ENCODE data around the gene PRRC2B.

The PRRC2B gene

GRCh38 chr9:131495785-131496184 lies 101.9 kb downstream of the PRRC2B start:
- peaks cover 25% of the 10 kb centered on the region for H3K4me1 ChIP-seq (ENCODE audit: low read length)
- H3K79me2 ChIP-seq (ENCODE audit: low read length): peaks cover 76% of the 10 kb centered on the region
- no peak overlapping the region for H3K4me3 ChIP-seq (ENCODE audit: low read length)
- H3K9ac ChIP-seq (ENCODE audit: low read length): no peak overlapping the region
- H3K4me2 ChIP-seq (ENCODE audit: low read depth, low read length): no peak overlapping the region
- peaks cover 30% of the 10 kb centered on the region for H3F3A ChIP-seq (ENCODE audit: insufficient read depth, low read length)
- H3K27ac ChIP-seq (ENCODE audit: low read length): no peak overlapping the region
- no peak for DNase-seq
- H3K27me3 ChIP-seq (replicated peaks; ENCODE audit: insufficient read depth, low read length): no peaks in the 10 kb centered on the region
- no peaks in the 10 kb centered on the region for H3K9me2 ChIP-seq (replicated peaks; ENCODE audit: insufficient read depth, low read length)
- H3K36me3 ChIP-seq (replicated peaks; ENCODE audit: insufficient read depth, low read length): peaks cover 14% of the 10 kb centered on the region
- TF ChIP-seq EZH2 (optimal IDR thresholded peaks at IDR 0.05; ENCODE audit: low read depth, low read length) (no peak), EZH2phosphoT487 (IDR thresholded peaks at IDR 0.05; ENCODE audit: low read length) (no peak), CTCF (IDR thresholded peaks at IDR 0.05; ENCODE audit: low read length) (no peak)
- no peaks in the 10 kb centered on the region for H4K20me1 ChIP-seq (ENCODE audit: insufficient read depth, low read length)
- no peak overlapping the region for H2AFZ ChIP-seq (ENCODE audit: low read length)
- no peaks in the 10 kb centered on the region for H3K9me3 ChIP-seq (replicated peaks; ENCODE audit: insufficient read depth, low read length)

- Histone ChIP-seq H3K27ac (ENCODE audit: low read length) (no peak overlapping the region), H3K36me3 (replicated peaks; ENCODE audit: insufficient read depth, low read length) (peaks cover 6% of the 10 kb centered on the region; the same call in 1 of the 2 replicates), H3K9me2 (replicated peaks; ENCODE audit: insufficient read depth, low read length) (no peaks in the 10 kb centered on the region), H2AFZ (ENCODE audit: low read length) (no peak overlapping the region), H3F3A (ENCODE audit: insufficient read depth, low read length) (peaks cover 41% of the 10 kb centered on the region), H4K20me1 (ENCODE audit: insufficient read depth, low read length) (no peaks in the 10 kb centered on the region), H3K4me1 (ENCODE audit: low read length) (peaks cover 36% of the 10 kb centered on the region), H3K79me2 (ENCODE audit: low read length) (peaks cover 66% of the 10 kb centered on the region), H3K27me3 (replicated peaks; ENCODE audit: insufficient read depth, low read length) (no peaks in the 10 kb centered on the region), H3K4me2 (ENCODE audit: low read depth, low read length) (no peak overlapping the region), H3K9ac (ENCODE audit: low read length) (no peak overlapping the region), H3K4me3 (ENCODE audit: low read length) (no peak overlapping the region), H3K9me3 (replicated peaks; ENCODE audit: insufficient read depth, low read length) (no peaks in the 10 kb centered on the region)
- TF ChIP-seq CTCF (IDR thresholded peaks at IDR 0.05; ENCODE audit: low read length) (no peak), EZH2phosphoT487 (IDR thresholded peaks at IDR 0.05; ENCODE audit: low read length) (no peak), EZH2 (optimal IDR thresholded peaks at IDR 0.05; ENCODE audit: low read depth, low read length) (no peak)
- no peak for DNase-seq
These were observed 103.0 kb downstream of the PRRC2B start for GRCh38 chr9:131496844-131497405.

GRCh38 chr9:131499254-131499767 lies 105.4 kb downstream of the PRRC2B start:
- peaks cover 49% of the 10 kb centered on the region for H3F3A ChIP-seq (ENCODE audit: insufficient read depth, low read length)
- peak overlapping the region; percentile 61 for H3K9ac ChIP-seq (ENCODE audit: low read length)
- H2AFZ ChIP-seq (ENCODE audit: low read length): no peak overlapping the region
- TF ChIP-seq EZH2phosphoT487 (IDR thresholded peaks at IDR 0.05; ENCODE audit: low read length): no peak
- TF ChIP-seq EZH2 (optimal IDR thresholded peaks at IDR 0.05; ENCODE audit: low read depth, low read length): no peak
- no peak for TF ChIP-seq CTCF (IDR thresholded peaks at IDR 0.05; ENCODE audit: low read length)
- no peaks in the 10 kb centered on the region for H4K20me1 ChIP-seq (ENCODE audit: insufficient read depth, low read length)
- no peaks in the 10 kb centered on the region for H3K27me3 ChIP-seq (replicated peaks; ENCODE audit: insufficient read depth, low read length)
- H3K79me2 ChIP-seq (ENCODE audit: low read length): peaks cover 59% of the 10 kb centered on the region
- peak overlapping the region; percentile 19; the same call in 1 of the 2 replicates for H3K4me3 ChIP-seq (ENCODE audit: low read length)
- H3K9me3 ChIP-seq (replicated peaks; ENCODE audit: insufficient read depth, low read length): no peaks in the 10 kb centered on the region
- DNase-seq: no peak
- H3K36me3 ChIP-seq (replicated peaks; ENCODE audit: insufficient read depth, low read length): peaks cover 6% of the 10 kb centered on the region; the same call in 1 of the 2 replicates
- peak overlapping the region; percentile 55 for H3K4me2 ChIP-seq (ENCODE audit: low read depth, low read length)
- peak overlapping the region; percentile 98 for H3K27ac ChIP-seq (ENCODE audit: low read length)
- H3K4me1 ChIP-seq (ENCODE audit: low read length): peaks cover 44% of the 10 kb centered on the region
- no peaks in the 10 kb centered on the region for H3K9me2 ChIP-seq (replicated peaks; ENCODE audit: insufficient read depth, low read length)
